HG03039 (cell line): ENCODE results near the gene TCEAL8.

Experiments
- ATAC-seq: cut with Tn5 transposase; IDR thresholded peaks from one replicate; pipeline ENCODE4 v1.9.1; 2021; ENCODE audit warnings: mild to moderate bottlenecking, moderate library complexity; ENCODE audit not compliant: unreplicated experiment

Gene TCEAL8

GRCh38 chrX:103215425-103215991 is 39.4 kb downstream of the TCEAL8 start:
- ATAC-seq: peak; percentile 8

DNA sequence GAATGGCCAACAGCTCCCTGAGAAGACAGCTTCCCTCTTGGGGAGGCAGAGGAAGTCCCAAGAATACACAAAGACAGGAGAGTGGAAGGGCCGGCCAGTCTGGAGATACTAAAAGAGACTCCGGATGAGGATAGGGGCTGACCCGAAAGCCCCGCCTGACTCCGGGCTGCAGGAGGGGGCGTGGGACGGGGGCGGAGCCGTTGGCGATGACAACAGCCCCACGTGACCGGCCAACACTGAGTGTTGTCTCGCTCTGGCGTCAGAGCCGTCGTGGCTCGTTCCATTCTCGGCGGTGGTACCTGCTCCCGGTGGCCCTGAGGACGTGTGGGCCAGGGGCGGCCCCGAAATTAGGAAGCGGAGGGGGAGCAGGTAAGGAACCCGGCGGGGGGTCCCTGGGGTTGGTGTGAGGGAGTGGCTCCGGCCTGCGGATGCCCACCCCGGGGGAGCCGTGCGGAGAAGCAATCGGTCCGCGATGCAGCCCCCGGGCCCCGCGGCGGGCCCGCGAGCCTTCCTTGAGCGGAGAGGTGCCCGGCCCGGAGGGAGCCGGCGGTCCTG is 40.0 kb downstream of the TCEAL8 start, which contains the start of gene BEX4:
Gene BEX4, plus strand, starts transcription at position 239 of the 555 bp plus-strand sequence. CDS start 1,046 bp downstream, outside the sequence.
- peak; percentile 92 for ATAC-seq

GRCh38 chrX:103212749-103213457 is 42.1 kb downstream of the TCEAL8 start:
- no peak for ATAC-seq

GRCh38 chrX:103211012-103211715 is 43.8 kb downstream of the TCEAL8 start:
- no peak for ATAC-seq

DNA sequence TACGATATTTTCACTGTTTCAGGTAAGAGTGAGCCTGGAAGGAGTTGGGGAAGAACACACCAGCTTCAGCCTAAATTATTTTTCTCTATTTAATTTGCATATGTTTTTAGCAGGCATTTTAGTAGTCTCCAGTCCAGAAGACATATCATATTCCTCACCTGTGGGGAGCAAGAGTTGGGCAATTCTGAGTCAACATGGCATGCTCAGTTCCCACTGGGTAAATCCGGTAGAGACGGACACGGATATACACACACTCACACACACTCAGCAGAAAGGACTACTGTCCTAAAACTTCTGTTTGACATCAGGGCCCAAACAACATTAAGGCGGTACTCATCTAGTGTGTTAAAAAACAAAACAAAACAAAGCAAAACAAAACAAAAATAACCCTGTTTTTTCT is 44.9 kb downstream of the TCEAL8 start:
- no peak for ATAC-seq
